ENCODE results near the gene SLC4A5. TPM values are rescaled to one million over a fixed set of nuclear protein-coding genes. Genes with fewer than 3 reads are reported as not detected.
"Not testable (repeated sequence)": the region's sequence is repeated elsewhere in the genome, so short reads cannot be mapped to it uniquely, and the experiment has no call there.

SLC4A5 gene
- total RNA-seq, 1 experiment from 2014 or later: 1.8 TPM

DNA sequence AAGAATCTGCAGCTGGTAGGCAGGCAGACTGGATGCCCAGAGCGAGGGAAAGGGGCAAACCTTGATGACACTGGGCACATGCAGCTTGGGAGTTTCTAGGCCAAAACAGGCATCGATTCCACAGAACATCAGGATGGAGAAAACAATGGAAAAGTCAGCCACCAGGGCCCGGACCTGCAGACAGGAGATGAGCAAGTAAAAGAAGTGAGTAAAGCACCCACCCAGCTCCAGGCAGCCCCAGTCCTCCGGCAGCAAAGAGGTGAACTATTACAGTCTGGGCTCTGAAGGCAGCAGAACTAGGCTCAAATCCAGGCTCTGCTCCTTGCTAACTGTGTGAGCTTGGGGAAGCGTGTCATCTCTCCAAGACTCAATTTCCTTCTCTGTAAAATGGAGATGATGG lies 108.2 kb downstream of the SLC4A5 start:
- H3K4me3 ChIP-seq (ENCODE audit: low read depth, low read length, poor library complexity, severe bottlenecking): no peak overlapping the region
- H3K27ac ChIP-seq (ENCODE audit: low read depth, low read length, poor library complexity, severe bottlenecking): no peak overlapping the region
- BruUV-seq (replicated peaks): no TSS peak
- no peaks in the 10 kb centered on the region for H3K9me3 ChIP-seq (ENCODE audit: low read depth, low read length, poor library complexity, severe bottlenecking)
- H3K4me1 ChIP-seq (ENCODE audit: insufficient read depth, low read length, poor library complexity, severe bottlenecking): peaks cover 2% of the 10 kb centered on the region
- H3K36me3 ChIP-seq (ENCODE audit: insufficient read depth, low read length, poor library complexity, severe bottlenecking): no peaks in the 10 kb centered on the region
- intact Hi-C loops (cut with micrococcal nuclease; ENCODE audit: unreplicated experiment): no loop called here
- TF ChIP-seq, protein P1, sequence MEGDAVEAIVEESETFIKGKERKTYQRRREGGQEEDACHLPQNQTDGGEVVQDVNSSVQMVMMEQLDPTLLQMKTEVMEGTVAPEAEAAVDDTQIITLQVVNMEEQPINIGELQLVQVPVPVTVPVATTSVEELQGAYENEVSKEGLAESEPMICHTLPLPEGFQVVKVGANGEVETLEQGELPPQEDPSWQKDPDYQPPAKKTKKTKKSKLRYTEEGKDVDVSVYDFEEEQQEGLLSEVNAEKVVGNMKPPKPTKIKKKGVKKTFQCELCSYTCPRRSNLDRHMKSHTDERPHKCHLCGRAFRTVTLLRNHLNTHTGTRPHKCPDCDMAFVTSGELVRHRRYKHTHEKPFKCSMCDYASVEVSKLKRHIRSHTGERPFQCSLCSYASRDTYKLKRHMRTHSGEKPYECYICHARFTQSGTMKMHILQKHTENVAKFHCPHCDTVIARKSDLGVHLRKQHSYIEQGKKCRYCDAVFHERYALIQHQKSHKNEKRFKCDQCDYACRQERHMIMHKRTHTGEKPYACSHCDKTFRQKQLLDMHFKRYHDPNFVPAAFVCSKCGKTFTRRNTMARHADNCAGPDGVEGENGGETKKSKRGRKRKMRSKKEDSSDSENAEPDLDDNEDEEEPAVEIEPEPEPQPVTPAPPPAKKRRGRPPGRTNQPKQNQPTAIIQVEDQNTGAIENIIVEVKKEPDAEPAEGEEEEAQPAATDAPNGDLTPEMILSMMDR (conservative IDR thresholded peaks at IDR 0.05; ENCODE audit: low read depth, low read length): no peak
- TF ChIP-seq EZH2 (IDR thresholded peaks at IDR 0.05; ENCODE audit: borderline replicate concordance, low read depth, low read length, poor library complexity, severe bottlenecking): no peak
- ChIA-PET CTCF (no interaction called here), POLR2A (ENCODE audit: low non-redundant PET) (no interaction called here)
- DNase-seq (ENCODE audit: low spot score): no peak
- H3K27me3 ChIP-seq (replicated peaks; ENCODE audit: insufficient read depth, low read depth, low read length, poor library complexity): no peaks in the 10 kb centered on the region

DNA sequence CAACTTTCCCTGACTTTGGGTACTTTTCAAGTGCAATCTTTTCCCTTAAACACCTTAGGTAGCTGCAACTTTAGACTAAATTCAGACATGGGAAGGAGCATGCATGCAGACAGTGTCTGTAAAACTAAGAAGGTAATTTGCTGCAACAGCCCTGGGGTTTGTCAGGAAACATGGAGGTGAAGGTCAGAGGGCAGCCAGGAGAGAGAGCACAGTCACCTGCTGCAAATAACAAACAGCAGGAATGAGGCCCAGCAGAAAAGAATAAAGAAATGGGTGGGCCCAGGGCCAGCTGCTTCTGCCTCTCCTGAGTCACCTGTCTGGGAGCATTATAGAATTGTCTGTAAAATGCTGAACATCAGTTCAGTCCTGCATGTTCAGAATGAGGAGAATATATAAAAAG lies 109.6 kb downstream of the SLC4A5 start:
- POLR2A ChIA-PET (ENCODE audit: low non-redundant PET): no interaction called here
- no peaks in the 10 kb centered on the region for H3K36me3 ChIP-seq (ENCODE audit: insufficient read depth, low read length, poor library complexity, severe bottlenecking)
- TF ChIP-seq, protein P1 (conservative IDR thresholded peaks at IDR 0.05; ENCODE audit: low read depth, low read length): no peak
- TF ChIP-seq EZH2 (IDR thresholded peaks at IDR 0.05; ENCODE audit: borderline replicate concordance, low read depth, low read length, poor library complexity, severe bottlenecking): no peak
- H3K27ac ChIP-seq (ENCODE audit: low read depth, low read length, poor library complexity, severe bottlenecking): no peak overlapping the region
- H3K4me1 ChIP-seq (ENCODE audit: insufficient read depth, low read length, poor library complexity, severe bottlenecking): peaks cover 2% of the 10 kb centered on the region
- intact Hi-C loops (cut with micrococcal nuclease; ENCODE audit: unreplicated experiment): no loop called here
- DNase-seq (ENCODE audit: low spot score): no peak
- CTCF ChIA-PET: no interaction called here
- H3K9me3 ChIP-seq (ENCODE audit: low read depth, low read length, poor library complexity, severe bottlenecking): no peaks in the 10 kb centered on the region
- BruUV-seq (replicated peaks): no TSS peak
- H3K4me3 ChIP-seq (ENCODE audit: low read depth, low read length, poor library complexity, severe bottlenecking): no peak overlapping the region
- no peaks in the 10 kb centered on the region for H3K27me3 ChIP-seq (replicated peaks; ENCODE audit: insufficient read depth, low read depth, low read length, poor library complexity)

DNA sequence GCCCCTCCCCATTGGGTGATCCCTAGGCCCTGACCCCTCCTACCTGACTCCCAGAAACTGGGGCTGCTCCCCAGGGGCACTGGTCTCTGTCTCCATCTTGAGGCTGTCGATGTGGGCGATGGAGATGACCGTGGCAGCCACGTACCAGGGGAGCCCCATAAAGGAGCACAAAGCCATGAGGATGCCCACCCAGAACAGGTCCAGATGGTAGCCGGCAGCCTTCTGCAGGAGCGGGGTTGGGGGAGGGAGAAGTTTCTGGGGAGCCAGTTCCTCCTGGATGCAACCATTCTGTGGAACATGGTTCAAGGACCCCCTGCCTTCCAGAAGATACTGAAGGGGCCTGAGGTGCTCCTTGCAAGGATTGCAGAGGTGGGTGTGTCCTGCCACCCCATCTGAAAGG lies 110.8 kb downstream of the SLC4A5 start:
- no peaks in the 10 kb centered on the region for H3K27me3 ChIP-seq (replicated peaks; ENCODE audit: insufficient read depth, low read depth, low read length, poor library complexity)
- H3K36me3 ChIP-seq (ENCODE audit: insufficient read depth, low read length, poor library complexity, severe bottlenecking): no peaks in the 10 kb centered on the region
- no peak overlapping the region for H3K4me3 ChIP-seq (ENCODE audit: low read depth, low read length, poor library complexity, severe bottlenecking)
- TF ChIP-seq, protein P1 (conservative IDR thresholded peaks at IDR 0.05; ENCODE audit: low read depth, low read length): no peak
- no peak for TF ChIP-seq EZH2 (IDR thresholded peaks at IDR 0.05; ENCODE audit: borderline replicate concordance, low read depth, low read length, poor library complexity, severe bottlenecking)
- no peak for DNase-seq (ENCODE audit: low spot score)
- no peaks in the 10 kb centered on the region for H3K9me3 ChIP-seq (ENCODE audit: low read depth, low read length, poor library complexity, severe bottlenecking)
- intact Hi-C loops (cut with micrococcal nuclease; ENCODE audit: unreplicated experiment): no loop called here
- peaks cover 2% of the 10 kb centered on the region for H3K4me1 ChIP-seq (ENCODE audit: insufficient read depth, low read length, poor library complexity, severe bottlenecking)
- ChIA-PET POLR2A (ENCODE audit: low non-redundant PET) (no interaction called here), CTCF (no interaction called here)
- no TSS peak for BruUV-seq (replicated peaks)
- no peak overlapping the region for H3K27ac ChIP-seq (ENCODE audit: low read depth, low read length, poor library complexity, severe bottlenecking)

- CTCF ChIA-PET; BruUV-seq (replicated peaks): not testable (repeated sequence)
These were observed 113.4 kb downstream of the SLC4A5 start for GRCh38 chr2:74229865-74230264.

More at GRCh38 chr2:74229865-74230264, 113.4 kb downstream of the SLC4A5 start:
- H3K27me3 ChIP-seq (replicated peaks; ENCODE audit: insufficient read depth, low read depth, low read length, poor library complexity); H3K4me1 ChIP-seq (ENCODE audit: insufficient read depth, low read length, poor library complexity, severe bottlenecking); H3K36me3 ChIP-seq (ENCODE audit: insufficient read depth, low read length, poor library complexity, severe bottlenecking); H3K27ac ChIP-seq (ENCODE audit: low read depth, low read length, poor library complexity, severe bottlenecking); intact Hi-C loops (cut with micrococcal nuclease; ENCODE audit: unreplicated experiment); H3K4me3 ChIP-seq (ENCODE audit: low read depth, low read length, poor library complexity, severe bottlenecking); H3K9me3 ChIP-seq (ENCODE audit: low read depth, low read length, poor library complexity, severe bottlenecking); DNase-seq (ENCODE audit: low spot score): not testable (repeated sequence)
- POLR2A ChIA-PET (ENCODE audit: low non-redundant PET): interaction anchor here (0.6 kb wide), 1 partner anchor 193 kb away, joined by 3 read pairs; no protein-coding TSS in a partner anchor

Measured in A673 (cell line).